Activated CD4-positive, CD25-positive, alpha-beta regulatory T cell treated with anti-CD3 and anti-CD28 coated beads, Interleukin-2, amount 50 U/mL, for 16 hours (primary cell): ENCODE data around the gene APMAP.

Source experiments
- DNase-seq: peaks from one replicate; pipeline ENCODE4 v3.0.0-alpha.2; 2020; ENCODE audit warnings: low read depth, low spot score

APMAP gene

GRCh38 chr20:24987873-24988835 is 4.4 kb downstream of the APMAP start:
- DNase-seq: no peak

- DNase-seq: no peak
These were observed 5.3 kb downstream of the APMAP start for GRCh38 chr20:24987244-24987643.

- no peak for DNase-seq
These were observed 6.0 kb downstream of the APMAP start for GRCh38 chr20:24986436-24987015.

GRCh38 chr20:24985802-24986201 is 6.7 kb downstream of the APMAP start:
- DNase-seq: no peak

- no peak for DNase-seq
These were observed 7.5 kb downstream of the APMAP start for GRCh38 chr20:24984961-24985640.

GRCh38 chr20:24983896-24984295 is 8.7 kb downstream of the APMAP start:
- DNase-seq: no peak

- no peak for DNase-seq
These were observed 10.8 kb downstream of the APMAP start for GRCh38 chr20:24981790-24982189.

- no peak for DNase-seq
These were observed 11.3 kb downstream of the APMAP start for GRCh38 chr20:24981282-24981681.

- DNase-seq: no peak
These were observed 12.1 kb downstream of the APMAP start for GRCh38 chr20:24980291-24981053.

GRCh38 chr20:24979036-24979960 is 13.3 kb downstream of the APMAP start:
- DNase-seq: no peak

- no peak for DNase-seq
These were observed 14.0 kb downstream of the APMAP start for GRCh38 chr20:24978513-24978912.

GRCh38 chr20:24977797-24978196 is 14.8 kb downstream of the APMAP start:
- no peak for DNase-seq

- no peak for DNase-seq
These were observed 15.2 kb downstream of the APMAP start for GRCh38 chr20:24977336-24977735.

GRCh38 chr20:24972341-24972740 is 20.2 kb downstream of the APMAP start:
- DNase-seq: no peak

GRCh38 chr20:24971376-24972101 is 21.0 kb downstream of the APMAP start:
- DNase-seq: no peak

- DNase-seq: no peak
These were observed 21.8 kb downstream of the APMAP start for GRCh38 chr20:24970754-24971153.

GRCh38 chr20:24970030-24970553 is 22.5 kb downstream of the APMAP start:
- DNase-seq: no peak

GRCh38 chr20:24969186-24970029 is 23.1 kb downstream of the APMAP start:
- DNase-seq: no peak
